Esophagus squamous epithelium (tissue), 4 donors: ENCODE results near the gene NUDT19.
"Not testable (repeated sequence)": the region's sequence is repeated elsewhere in the genome, so short reads cannot be mapped to it uniquely, and the experiment has no call there.

ENCODE experiments used
- POLR2A ChIP-seq, 4 donors: fragments of 450-650 bp; IDR thresholded peaks; one replicate each; pipeline ENCODE4 v1.6.1; 2017; ENCODE audit warnings: antibody characterized with exemption in 4 of 4, mild to moderate bottlenecking in 4 of 4, moderate library complexity in 3 of 4
- TF ChIP-seq, protein P1 (sequence below), 6 experiments: fragments of 450-650 bp in 4 of 6; fragments of 200-600 bp in 2 of 6; sonication (generic) in 2 of 6; IDR thresholded peaks; one replicate each; pipeline ENCODE4 v1.5.1; 2016 to 2019; ENCODE audit warnings: antibody characterized with exemption in 6 of 6, mild to moderate bottlenecking in 4 of 6, moderate library complexity in 4 of 6

DNA sequence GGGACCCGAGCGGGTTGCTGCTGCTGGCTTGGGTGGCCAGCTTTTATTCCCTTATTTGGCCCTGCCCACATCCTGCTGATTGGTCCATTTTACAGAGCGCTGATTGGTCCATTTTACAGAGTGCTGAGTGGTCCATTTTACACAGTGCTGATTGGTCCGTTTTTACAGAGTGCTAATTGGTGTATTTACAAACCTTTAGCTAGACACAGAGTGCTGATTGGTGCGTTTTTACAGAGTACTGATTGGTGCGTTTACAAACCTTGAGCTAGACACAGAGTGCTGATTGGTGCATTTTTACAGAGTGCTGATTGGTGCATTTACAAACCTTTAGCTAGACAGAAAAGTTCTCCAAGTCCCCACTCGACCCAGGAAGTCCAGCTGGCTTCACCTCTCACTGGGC is 8.5 kb downstream of the NUDT19 start:
- TF ChIP-seq, protein P1, sequence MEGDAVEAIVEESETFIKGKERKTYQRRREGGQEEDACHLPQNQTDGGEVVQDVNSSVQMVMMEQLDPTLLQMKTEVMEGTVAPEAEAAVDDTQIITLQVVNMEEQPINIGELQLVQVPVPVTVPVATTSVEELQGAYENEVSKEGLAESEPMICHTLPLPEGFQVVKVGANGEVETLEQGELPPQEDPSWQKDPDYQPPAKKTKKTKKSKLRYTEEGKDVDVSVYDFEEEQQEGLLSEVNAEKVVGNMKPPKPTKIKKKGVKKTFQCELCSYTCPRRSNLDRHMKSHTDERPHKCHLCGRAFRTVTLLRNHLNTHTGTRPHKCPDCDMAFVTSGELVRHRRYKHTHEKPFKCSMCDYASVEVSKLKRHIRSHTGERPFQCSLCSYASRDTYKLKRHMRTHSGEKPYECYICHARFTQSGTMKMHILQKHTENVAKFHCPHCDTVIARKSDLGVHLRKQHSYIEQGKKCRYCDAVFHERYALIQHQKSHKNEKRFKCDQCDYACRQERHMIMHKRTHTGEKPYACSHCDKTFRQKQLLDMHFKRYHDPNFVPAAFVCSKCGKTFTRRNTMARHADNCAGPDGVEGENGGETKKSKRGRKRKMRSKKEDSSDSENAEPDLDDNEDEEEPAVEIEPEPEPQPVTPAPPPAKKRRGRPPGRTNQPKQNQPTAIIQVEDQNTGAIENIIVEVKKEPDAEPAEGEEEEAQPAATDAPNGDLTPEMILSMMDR (IDR thresholded peaks at IDR 0.05), result not testable (repeated sequence)
- TF ChIP-seq POLR2A (IDR thresholded peaks at IDR 0.05), result not testable (repeated sequence)
